Stimulated activated CD8-positive, alpha-beta memory T cell treated with anti-CD3 and anti-CD28 coated beads, Interleukin-15, amount 100 ng/mL, for 4 hours (primary cell): ENCODE data around the gene CRTC3.
"Not testable (repeated sequence)": the region's sequence is repeated elsewhere in the genome, so short reads cannot be mapped to it uniquely, and the experiment has no call there.

Experiments used
- DNase-seq, 2 donors: peaks; one replicate each; pipeline ENCODE4 v3.0.0-alpha.2; 2020; ENCODE audit warnings: low read depth in 2 of 2

The CRTC3 gene

GRCh38 chr15:90624278-90624981 lies 94.7 kb downstream of the CRTC3 start:
- DNase-seq, result no peak

DNA sequence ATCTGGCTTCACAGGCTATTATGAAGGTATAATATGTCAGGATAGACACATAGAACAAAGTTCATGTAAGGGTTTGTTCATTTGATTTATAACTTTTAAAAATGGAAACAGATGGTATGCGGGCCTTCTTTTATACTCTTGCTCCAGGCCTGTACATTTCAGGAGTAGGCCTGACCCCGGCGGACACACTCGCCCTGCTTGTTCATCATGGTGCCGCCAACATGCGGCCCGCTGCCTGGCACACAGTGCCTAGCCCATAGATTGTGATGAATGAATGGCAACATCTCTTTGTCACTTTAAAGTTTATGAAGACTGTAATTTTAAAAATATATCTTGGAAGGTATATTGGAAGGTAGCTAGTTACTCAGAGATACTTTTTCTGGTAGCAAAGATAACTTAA lies 95.3 kb downstream of the CRTC3 start:
- DNase-seq, result no peak

GRCh38 chr15:90629217-90629616 lies 99.5 kb downstream of the CRTC3 start:
- DNase-seq, result no peak

GRCh38 chr15:90633360-90633759 lies 103.6 kb downstream of the CRTC3 start:
- no peak for DNase-seq

DNA sequence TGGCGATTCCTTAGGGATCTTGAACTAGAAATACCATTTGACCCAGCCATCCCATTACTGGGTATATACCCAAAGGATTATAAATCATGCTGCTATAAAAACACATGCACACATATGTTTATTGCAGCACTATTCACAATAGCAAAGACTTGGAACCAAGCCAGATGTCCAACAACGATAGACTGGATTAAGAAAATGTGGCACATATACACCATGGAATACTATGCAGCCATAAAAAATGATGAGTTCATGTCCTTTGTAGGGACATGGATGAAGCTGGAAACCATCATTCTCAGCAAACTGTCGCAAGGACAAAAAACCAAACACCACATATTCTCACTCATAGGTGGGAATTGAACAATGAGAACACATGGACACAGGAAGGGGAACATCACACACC lies 107.3 kb downstream of the CRTC3 start:
- not testable (repeated sequence) for DNase-seq

DNA sequence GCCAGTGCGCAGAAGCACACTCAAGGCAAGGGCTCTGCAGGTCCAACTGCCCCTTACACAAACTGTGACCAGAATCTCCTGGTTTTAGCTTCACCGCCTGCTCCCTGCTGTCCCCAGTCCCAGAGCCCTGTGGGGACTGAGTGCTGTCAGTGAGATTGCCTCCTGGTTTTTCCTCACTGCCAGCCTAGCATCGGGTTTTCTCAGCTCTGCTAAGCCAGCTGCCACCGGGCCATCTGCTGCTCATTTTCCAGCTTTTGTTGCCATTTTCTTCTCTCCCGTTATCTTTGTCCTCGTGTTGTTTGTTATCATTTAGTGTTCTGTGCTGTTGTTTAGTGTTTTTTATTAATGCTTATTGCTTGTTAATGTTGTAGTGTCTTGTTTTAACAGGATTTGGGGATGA lies 108.0 kb downstream of the CRTC3 start:
- no peak for DNase-seq

GRCh38 chr15:90638201-90638691 lies 108.5 kb downstream of the CRTC3 start:
- DNase-seq, result no peak

DNA sequence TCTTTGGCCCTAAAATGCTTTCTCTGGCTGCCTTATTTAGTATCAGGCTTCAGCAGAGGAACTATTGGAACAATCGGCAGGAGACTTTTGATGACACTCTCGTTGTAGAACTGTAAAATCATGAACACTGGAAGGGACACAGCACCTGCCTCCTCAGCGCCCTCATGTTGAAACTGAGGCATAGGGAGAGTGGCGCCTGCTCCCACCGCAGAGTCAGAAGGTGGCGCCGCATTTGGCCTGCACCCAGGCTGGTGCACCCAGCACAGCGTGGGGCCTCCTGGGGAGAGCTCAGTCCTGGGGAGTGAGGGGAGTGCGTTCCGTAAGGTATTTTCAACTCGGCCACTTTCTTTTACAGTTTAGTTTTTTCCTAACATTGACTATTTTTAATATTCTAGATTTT lies 109.2 kb downstream of the CRTC3 start:
- no peak for DNase-seq

DNA sequence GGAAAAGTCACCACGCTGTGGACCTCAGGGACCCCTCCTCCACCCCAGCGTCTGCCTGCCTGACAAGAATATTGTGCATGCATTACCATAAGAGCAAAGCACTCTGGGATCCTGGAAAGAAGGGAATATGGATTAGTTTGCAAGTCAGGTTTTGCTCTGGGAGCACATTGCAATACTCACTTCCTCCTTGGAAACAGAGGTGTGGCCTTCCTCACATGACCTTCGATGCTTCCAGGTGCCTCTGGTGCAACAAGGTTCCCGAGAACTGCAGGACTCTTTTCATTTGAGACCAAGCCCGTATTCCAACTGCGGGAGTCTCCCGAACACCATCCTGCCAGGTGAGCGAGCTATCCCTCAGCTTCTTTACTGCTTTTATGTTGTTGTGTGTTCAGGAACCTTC lies 111.1 kb downstream of the CRTC3 start:
- DNase-seq, result no peak

GRCh38 chr15:90641581-90642463 lies 112.1 kb downstream of the CRTC3 start:
- DNase-seq, result no peak

GRCh38 chr15:90642464-90643300 lies 113.0 kb downstream of the CRTC3 start:
- DNase-seq, result no peak

GRCh38 chr15:90643301-90643632 lies 113.5 kb downstream of the CRTC3 start:
- no peak for DNase-seq

DNA sequence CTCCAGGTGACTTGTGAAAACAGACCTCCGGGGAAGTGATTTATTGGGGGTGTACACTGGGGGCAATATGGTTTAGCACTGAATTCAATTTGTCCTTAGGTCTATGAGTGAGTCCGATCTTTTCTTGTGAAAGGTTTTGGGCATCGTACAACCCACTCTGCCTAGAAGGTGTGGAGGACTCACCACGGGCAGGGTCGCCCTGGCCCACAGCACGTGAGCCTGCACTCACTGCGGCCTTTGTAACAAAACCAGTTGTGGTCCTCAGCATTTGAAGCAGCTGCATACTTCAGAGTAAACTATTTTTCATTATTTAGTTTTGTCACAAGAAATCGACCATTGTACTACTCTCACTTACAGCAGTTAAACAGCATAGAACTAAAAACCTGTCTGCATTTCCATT lies 114.8 kb downstream of the CRTC3 start:
- no peak for DNase-seq

DNA sequence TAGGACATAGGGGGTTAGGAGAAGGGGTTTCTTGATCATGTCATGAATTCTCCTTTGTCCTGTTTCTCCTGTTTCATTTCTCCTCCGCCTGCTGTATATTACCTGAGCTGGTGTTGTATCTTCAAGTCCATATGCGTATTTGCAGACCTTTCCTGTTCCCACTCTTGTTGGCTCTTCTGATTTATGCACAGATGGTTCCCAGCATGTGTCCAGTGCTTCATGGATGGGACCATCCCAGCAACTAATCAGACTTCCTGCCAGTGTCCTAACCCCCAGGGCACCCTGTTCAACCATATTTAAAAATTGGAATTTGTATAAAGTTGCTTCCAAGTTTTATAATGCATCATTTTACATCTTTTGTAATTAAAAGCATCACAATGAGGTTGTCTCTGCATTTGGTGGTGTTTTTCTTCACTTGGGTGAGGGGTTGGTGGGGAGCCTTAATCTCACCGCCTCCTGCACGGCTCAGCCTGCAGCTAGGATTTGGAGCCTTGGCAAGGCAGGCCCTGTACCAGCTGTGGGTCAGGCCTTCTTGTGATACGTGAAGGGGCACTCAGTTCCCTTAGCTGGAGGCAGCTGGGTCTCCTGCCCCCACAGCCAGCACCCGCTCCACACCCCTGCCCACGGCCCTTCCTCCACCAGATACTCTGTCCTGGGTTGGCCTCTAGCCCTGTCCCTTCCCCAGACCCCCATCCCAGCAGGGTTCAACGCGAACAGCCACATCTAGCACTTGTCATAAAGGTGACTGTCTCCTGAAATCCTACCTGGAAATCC lies 115.4 kb downstream of the CRTC3 start:
- no peak for DNase-seq

- DNase-seq, result no peak
Observed at GRCh38 chr15:90645873-90646575, 116.3 kb downstream of the CRTC3 start.

DNA sequence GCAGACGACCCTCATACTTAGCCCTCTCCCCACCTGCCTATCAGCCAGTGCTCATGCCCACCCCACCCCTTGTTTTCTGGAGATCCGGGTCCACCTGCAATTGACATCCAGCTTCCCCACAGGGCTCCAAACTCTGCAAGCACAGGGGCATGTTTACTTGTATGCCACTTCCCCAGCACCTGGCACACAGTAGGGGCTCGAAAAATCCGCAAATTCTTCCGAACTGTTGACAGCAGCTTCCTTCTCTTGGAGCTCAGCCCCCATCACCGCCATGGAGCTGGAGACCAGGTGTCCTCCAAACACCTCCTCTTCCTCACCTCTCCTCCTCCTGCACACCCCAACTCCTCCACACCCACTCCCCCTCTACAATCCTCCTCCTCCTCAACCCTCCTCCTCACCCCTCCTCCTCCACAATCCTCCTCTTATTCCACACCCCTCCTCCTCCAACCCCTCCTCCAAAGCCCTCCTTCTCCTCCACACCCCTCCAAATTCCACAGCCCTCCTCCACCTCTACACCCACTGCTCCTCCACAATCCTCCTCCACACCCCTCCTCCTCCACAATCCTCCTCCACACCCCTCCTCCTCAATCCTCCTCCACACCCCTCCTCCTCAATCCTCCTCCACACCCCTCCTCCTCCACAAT lies 117.1 kb downstream of the CRTC3 start:
- no peak for DNase-seq

- no peak for DNase-seq
Observed at GRCh38 chr15:90647326-90647725, 117.6 kb downstream of the CRTC3 start.

GRCh38 chr15:90648137-90649070 lies 118.7 kb downstream of the CRTC3 start:
- peak in 1 of 2 donors; percentile 40 for DNase-seq
